IPS-11a (cell line): ENCODE results near the gene THBD.

Source experiments
- H3K4me3 ChIP-seq: one replicate; pipeline ENCODE4 v1.5.1; 2013; ENCODE audit warnings: low read depth, low read length, control low read depth

Gene THBD

DNA sequence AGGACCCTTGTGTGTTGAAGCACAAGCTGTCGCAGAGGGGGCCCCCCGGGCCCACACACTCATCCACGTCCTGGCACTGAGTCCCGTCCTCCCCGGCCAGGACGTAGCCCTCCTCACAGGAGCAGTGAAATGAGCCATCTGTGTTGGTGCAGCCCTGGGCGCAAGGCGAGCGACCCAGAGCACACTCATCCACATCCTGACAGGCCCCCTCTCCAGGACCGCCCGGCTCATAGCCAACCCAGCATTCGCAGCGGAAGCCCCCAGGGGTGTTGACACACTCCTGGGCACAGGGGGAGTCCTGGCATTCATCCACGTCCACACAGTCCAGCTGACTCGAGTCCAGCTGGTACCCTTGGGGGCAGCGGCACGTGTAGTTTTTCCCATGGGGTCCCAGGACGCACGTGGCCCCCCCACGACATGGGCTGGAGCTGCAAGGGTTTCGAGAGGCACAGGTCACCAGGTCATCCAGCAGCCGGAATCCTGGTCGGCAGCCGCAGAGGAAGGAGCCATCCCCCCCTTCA lies 35.4 kb upstream of the THBD start:
- H3K4me3 ChIP-seq = no peak overlapping the region

DNA sequence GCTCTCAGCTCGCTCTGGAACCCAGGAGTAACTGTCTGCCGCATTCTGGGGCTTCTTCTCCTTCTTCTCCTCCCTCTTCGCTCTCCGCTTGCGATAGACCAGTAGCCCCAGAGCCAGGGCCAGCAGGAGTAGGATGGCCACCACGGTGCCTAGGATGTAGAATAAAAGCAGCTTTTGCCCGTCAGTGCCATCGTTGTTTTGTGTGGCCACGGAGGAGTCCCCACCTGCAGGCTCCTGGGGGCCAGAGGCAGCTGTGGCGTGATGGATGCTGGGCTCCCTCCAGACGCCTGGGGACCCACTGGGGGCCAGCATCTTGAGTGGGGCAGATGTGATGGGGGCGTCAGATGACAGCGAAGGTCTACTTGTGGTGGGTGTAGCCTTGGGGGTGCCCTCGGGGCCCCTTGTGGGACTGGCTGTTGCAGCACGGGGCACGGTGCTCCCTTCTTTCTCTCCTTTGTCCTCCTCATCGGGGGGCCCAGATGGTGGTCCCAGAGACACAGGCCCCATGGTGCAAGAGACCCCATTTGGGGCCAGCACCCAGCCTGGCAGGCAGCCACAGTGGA lies 34.9 kb upstream of the THBD start:
- no peak overlapping the region for H3K4me3 ChIP-seq

DNA sequence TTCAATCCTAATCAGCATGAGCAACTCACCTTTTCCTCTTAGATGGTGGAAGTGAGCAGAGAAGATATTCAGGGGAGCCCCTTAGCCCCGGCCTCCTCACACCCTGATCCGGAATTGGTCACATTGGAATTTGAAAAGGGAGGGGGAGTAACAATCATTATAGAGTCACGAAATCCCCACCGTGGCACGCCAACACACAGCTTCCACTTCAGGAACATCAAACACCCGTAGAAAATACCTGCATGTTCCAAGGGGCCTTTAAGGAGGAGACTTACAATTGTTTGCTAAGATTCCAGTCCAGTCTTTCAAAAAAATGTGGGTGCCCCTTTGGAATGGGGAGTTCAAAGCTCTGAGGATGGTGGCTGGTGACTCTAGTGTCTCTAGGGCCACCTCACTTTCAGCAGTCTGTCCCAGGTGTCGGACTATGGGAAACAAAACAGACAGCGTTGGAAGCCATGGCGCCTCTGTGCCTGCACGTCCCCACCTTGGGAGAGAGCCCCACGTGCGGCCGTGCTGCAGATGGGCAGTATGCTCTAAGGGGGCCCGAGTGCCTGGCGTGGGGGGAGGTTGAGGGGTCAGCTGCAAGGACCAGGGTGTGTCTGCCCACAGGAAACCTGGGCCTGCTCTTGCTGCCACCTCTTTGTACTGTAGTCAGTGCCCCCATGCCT lies 34.2 kb upstream of the THBD start:
- H3K4me3 ChIP-seq = no peak overlapping the region

DNA sequence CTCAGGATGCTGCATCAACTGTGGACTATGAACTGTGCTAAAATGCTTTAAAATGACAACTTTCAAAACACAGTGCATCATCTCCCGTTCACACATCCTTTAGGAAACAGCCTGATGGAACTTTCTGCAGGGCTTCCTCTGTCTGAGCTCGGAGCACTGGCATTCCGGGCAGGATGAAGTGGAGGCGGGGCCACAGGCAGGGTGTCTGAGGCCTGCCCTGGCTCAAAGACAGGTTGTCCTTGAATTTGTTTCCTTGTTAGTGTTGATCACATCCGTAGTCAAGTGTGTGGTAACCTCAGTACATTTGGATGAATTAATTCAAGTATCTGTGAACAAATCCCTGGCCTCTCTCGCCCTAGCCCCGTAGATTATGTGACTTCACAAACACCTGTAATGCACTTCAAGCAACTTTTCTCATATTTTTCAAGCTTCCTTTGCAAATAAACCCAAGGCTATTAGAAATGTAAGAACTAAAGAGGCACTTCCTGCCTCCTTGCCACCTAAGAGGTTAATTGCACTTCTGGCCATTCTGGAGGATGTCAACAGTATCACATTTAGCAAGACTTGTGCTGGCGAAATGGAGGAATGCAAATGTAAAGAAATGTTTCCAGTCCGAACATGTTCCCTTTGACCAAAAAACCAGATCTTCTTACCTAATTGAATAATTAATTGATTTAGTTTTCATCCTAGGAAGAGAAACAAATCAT lies 33.5 kb upstream of the THBD start:
- no peak overlapping the region for H3K4me3 ChIP-seq

DNA sequence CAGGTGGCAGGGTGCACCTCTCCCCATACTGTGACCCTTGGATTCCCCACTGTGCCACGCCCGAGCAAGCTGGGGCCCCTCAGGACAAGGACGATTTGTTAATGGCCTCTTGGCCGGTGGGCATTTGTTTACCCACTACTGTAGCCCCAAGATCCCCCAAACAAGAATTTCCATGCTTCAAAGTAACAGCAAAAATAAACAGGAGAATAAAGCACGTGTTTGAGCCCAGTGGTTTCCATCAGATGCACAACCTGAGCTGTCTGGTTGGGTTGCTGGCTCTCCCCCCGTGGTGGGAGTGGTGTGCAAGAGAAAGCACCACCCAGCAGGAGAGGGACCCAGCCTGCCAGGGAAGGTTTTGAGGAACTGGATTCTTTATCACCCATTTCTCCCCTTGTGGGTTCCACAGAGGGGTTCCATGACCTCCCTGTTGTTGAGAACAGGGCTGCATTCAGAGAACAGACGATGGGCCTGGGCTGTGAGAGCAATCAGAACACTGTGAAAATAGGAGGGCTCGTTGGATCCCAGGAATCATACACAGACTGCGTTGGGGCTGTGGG lies 31.9 kb upstream of the THBD start:
- no peak overlapping the region for H3K4me3 ChIP-seq

DNA sequence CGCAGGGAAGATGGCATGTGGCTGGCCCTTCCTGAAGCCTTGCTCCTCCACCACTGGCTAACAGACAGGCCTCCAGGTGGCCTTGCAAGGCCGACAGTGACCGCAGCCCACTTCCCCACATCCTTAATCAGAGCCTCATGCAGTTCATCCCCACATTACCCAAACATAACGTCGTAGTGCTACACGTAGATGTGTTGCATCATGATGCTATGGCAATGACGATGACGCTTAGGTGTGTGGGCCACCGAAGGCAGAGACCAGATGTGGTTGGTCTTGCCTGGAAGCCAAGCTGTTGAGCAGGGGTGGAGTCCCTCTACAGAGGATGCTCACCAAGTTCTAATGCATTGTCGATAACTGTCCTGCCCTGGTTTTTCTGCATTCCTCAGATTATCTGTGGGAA lies 31.0 kb upstream of the THBD start:
- H3K4me3 ChIP-seq = no peak overlapping the region

DNA sequence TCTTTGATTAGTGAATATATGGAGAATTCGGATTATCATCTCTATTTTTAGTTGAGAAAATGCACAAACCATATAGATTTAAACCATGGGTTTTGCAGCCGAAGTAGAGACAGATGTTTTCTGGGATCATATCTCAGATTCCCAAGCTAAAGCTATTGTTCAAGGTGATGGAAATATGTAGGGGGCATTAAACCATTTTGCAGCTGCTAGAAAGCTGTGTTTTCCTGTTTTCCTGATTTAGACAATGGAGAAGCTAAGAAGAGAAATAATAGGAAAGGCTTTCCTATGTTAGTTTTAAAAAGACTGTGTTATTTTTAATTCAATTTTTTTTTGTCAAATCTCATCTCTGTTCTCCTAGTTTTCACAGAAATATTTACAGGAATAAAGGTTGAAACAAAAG lies 30.5 kb upstream of the THBD start:
- no peak overlapping the region for H3K4me3 ChIP-seq

DNA sequence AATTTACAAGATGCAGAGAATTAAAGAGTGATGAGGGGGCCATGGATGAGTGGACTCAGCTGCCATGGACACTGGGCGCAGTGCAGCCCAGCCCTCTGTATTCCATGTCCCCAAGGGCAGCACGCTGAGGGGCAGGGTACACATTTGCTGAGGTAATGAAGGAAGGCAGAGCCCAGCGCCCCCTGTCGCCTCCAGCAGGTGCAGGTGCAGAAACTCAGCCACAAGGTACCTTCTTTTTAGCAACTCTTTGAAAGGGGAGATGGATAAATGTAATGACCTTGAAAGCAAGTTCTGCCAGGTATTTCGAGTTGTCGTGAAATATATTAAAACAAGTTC lies 29.5 kb upstream of the THBD start:
- H3K4me3 ChIP-seq = no peak overlapping the region

DNA sequence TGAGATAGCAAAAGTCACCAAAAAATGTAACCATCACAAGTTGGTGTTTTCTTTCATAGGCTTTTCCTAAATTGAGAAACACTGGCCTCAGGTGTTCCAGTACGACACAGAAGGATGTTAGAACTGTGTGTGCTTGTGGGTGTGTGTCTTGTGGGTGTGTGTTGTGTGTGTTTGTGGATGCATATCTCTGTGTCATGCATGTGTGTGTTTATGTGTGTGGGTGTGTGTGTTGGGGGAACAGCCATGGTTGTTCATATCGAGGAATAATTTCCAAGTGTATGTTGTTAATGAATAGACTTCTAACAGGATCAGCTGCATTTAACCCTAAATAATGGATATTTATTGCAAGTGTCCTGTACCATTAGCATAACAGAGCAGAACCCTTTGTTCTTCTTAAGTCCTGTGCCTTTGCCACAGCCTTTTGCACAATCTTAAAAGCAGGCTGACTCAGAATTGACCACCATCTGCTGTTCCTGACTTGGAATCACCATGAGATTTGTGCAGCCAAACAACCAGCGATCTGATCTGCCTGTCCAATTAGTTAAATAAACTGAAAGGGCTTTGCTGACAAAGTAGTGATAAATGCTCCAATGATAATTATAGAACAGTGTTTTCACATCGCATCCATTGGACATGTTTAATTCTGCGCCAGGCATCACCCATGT lies 29.0 kb upstream of the THBD start:
- no peak overlapping the region for H3K4me3 ChIP-seq

DNA sequence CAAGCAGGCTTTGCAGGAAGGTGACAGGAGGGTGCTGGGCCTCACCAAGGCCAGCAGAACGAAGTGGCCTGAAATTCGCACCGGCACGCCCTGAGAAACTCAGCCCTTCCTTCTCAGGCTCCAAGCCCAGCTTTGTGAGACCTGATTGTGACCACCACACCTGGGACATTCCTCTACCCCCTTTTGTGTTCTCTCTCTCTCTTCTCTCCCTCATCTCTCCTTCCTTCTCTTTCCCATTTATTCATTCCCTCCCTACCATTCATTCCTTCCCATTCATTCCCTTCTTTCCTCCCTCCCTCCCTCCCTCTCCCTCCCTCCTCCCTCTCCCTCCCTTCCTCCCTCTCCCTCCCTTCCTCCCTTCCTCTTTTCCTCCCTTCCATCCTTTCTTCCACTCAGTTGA lies 27.8 kb upstream of the THBD start:
- H3K4me3 ChIP-seq = no peak overlapping the region

DNA sequence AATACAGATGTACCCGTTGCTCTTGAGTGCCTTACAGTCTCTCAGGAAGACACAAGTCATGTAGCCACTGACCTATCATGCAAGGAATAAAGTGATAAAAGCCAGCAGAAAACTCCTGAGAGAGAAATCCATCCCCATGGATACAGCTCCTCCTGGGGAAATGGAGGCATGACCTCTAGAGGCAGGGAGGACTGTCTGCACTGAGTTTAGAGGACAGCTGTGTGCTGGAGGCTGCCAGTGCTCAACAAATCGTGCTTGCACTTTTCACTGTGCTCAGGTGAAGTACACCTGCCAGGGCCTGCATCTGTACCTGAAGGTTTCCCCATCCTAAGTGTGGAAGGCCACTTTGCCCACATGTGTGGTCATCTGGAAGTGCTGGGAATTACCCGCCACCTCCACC lies 24.6 kb upstream of the THBD start:
- H3K4me3 ChIP-seq = no peak overlapping the region

DNA sequence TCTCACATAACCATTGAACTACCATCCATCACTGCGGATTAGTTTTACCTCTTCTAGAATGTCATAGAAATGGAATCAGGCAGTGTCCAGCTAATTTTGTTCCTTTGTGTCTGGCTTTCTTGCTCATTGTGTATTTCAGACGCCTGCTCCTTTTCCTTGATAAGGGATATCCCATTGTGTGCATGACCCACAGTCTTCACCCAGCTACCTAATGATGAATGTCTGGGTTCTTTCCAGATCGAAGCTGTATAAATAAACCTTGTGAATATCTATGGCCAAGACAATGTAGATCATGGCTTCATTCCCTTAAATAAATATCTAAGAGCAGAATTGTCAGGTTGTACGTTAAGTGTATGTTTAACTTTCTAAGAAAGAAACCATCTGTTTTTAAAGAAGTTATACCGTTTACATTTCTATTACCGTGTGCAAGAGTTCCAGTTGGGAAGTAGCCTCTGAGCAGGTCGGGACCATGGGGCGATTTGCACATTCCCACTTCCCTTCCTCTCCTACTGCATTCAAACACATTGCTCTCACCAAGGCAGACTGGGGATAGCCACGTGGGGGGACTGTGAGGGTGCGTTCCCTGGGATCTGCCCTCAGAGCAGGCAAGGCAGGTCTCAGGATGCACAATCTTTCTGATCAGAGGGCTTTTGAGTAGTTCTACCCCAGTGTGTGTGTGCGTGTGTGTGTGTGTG lies 23.6 kb upstream of the THBD start:
- no peak overlapping the region for H3K4me3 ChIP-seq

DNA sequence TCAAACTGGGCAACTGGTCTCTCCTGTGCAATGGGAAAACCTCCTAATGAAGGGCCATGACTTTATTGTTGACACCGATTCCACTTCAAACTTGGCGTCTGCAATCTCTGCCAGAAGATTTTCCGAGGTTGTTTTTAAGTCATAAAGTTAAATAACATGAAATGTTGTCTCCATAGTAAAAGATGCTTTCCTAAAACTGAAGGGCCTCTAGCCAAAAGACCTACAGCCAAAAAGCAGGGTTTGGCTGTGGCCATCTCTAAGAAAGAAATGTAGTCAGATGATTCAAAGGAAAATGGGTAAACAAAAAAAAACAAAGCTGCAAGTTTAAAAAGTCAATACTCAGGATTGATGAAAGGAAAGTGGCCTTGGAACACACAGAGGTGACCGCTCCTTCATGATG lies 22.5 kb upstream of the THBD start:
- no peak overlapping the region for H3K4me3 ChIP-seq

DNA sequence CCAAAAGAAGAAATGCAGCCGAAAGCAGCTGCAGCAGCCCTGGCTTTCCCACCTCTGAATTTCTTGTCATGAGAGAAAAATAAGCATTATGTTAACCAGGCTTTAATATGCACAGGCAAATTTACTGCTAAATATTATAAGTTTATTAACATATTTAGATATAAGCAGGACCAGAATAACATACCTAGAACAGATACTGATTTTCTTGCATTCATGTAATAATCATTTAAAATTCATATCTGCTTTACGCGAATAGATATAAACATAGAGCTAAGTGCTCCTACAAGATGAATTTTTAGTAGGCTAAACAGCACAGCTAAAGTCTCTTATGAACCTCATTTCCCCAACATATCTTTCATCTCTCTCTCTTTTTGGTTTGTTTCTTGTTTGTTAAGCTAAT lies 21.9 kb upstream of the THBD start:
- H3K4me3 ChIP-seq = no peak overlapping the region

DNA sequence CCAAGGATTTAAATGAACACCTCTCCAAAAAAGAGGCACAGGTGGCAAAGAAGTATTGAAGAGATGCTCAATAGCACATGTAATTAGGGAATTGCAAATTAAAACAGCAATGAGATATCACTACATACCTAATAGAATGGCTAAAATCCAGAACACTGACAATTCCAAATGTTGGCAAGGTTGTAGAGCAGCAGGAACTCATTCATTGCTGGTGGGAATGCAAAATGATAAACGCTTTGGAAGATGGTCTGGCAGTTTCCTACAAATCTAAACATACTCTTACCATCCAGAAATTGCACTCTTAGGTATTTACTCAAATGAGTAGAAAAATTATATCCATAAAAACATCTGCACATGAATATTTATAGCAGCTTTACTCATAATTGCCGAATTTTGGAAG lies 19.6 kb upstream of the THBD start:
- H3K4me3 ChIP-seq = no peak overlapping the region

DNA sequence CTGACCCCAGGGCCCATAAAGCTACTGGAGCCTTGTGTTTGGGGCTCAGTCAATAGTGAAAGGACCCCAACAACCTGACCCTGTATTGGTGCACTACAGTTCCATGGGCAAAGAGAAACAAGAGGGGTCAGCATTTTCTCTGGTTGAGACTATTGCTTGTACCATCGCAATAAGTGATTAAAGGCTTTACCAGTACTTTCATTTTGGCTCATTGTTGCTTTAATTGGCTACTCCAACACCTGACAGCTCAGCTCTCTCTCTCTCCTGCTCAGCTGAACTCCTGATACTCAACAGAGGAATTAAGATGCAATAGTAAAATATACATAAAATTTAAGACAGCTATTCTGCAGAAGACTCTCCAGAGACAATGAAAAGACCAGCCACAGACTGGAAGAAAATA lies 18.8 kb upstream of the THBD start:
- no peak overlapping the region for H3K4me3 ChIP-seq

DNA sequence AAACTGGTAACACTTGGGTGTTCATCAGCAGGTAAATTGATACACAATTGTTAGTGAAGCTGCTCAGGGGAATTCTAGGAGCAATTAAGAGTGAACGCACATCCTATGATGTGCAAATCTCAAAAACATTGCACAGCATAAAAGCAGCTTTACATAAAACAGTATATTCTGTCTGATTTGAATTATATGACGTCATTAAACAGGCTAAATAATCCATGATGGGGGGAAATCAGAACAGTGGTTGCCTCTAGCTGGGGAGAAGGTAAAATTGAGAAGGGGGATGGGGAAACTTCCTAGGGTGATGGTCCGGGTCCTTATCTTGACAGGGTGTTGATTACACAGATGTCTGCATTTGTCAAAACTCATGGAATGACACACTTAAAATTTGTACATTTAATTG lies 17.3 kb upstream of the THBD start:
- no peak overlapping the region for H3K4me3 ChIP-seq

DNA sequence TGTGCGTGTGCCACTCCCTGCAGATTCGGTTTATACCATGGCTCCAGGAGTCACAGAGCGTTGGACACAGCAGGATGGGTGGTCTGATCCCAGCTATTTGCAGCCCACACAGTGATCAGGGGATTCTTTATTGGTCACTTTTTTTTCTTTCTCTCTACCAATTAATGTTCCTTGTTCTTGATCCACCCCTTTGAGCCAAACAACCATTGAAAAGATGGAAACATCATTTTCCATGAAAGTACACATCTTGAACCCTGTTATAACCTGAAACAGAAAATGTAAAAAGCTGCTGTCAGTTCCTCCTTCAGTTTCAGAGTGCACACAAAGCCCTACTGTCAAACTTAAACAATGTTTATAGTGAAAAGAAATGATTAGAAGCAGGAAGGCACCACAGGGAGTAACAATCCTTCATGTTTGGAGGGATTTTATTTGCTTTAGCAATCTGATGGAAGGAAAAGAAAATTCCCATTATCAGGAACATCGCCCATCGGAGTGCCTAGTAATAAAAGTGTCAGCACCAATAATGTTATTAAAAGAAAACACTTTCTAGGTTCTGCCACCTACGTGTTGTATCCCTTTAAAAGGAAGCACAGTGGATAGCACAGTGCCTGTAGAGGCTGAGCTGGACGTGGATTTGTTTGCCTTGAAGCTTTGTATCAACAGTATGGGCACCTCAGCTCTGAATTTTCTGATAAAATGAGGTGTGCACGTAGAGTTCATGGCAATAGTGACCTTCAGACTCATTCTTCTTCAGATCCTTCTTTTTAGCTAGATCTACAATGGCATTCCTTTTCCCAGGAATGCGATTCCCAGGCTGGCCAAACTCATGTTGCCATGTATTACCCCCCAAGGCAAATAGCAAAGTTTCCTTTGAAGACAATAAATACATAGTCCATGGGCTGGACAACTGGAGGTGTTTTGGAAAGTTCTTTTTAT lies 16.1 kb upstream of the THBD start:
- H3K4me3 ChIP-seq = no peak overlapping the region

DNA sequence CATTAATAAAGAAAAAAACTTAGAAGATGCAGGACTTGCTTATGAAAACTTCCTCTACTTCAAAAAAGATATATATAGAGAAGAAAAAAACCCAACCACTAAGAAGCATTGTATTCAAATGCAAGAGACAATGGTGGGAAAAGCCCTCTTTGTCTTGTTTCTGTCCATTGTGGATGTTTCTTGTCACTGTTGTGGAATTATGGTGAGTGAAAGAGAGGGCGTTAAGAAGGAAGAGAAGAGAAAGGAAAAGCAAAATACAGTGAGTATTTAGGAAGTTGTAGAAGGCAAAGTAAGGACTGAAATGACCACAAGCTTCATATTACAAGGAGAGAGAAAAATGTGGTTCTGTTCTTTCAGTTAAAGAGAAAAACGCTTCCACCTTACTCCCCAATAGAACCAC lies 14.1 kb upstream of the THBD start:
- H3K4me3 ChIP-seq = no peak overlapping the region

DNA sequence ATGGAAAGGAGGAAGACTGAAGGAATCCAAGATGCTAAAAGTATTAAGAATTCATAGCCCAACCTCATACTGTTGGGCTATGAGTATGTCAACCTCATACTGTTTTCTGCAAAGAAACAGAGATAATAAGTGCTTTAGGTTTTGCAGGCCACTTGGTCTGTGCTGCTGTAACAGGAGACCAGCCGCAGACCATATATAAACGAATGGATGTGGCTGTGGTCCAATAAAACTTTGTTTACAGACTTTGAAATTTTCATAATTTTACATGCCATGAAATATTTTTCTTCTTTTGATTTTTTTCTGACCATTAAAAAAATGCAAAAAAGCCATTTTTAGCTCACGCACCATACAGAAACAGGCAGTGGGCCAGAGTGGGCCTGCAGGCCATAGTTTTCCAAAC lies 13.7 kb upstream of the THBD start:
- no peak overlapping the region for H3K4me3 ChIP-seq
